Dendritic cell treated with granulocyte-macrophage colony-stimulating factor and Interleukin-4, amounts not matched to agents 40 ng/mL and 50 ng/mL, for 4 days (primary cell): ENCODE measurements around the gene SNTG2.

Experiments used
- H3K27ac Mint-ChIP-seq: one replicate; pipeline ENCODE4 v1.8.0; 2022; ENCODE audit warnings: mild to moderate bottlenecking, mixed read lengths
- H3K27me3 Mint-ChIP-seq: one replicate; pipeline ENCODE4 v1.8.0; 2022; ENCODE audit warnings: mild to moderate bottlenecking, mixed read lengths
- H3K36me3 Mint-ChIP-seq: one replicate; pipeline ENCODE4 v1.8.0; 2022; ENCODE audit warnings: low read depth, mixed read lengths
- H3K4me1 Mint-ChIP-seq: one replicate; pipeline ENCODE4 v1.8.0; 2022; ENCODE audit warnings: low read depth, mixed read lengths
- H3K4me3 Mint-ChIP-seq: one replicate; pipeline ENCODE4 v1.8.0; 2022; ENCODE audit warnings: mild to moderate bottlenecking, moderate library complexity, mixed read lengths
- H3K9me3 Mint-ChIP-seq: one replicate; pipeline ENCODE4 v1.8.0; 2022; ENCODE audit warnings: mixed read lengths
- intact Hi-C: fragments of 100-400 bp; cut with micrococcal nuclease; formaldehyde crosslinking; loops from one replicate; pipeline ENCODE4 v1.15.0; 2022

SNTG2 gene

GRCh38 chr2:1230155-1230893, 279.7 kb downstream of the SNTG2 start:
- H3K36me3 Mint-ChIP-seq: no peaks in the 10 kb centered on the region
- H3K27ac Mint-ChIP-seq: no peak overlapping the region
- no peak overlapping the region for H3K4me3 Mint-ChIP-seq
- H3K9me3 Mint-ChIP-seq: peaks cover 12% of the 10 kb centered on the region
- no peaks in the 10 kb centered on the region for H3K27me3 Mint-ChIP-seq
- intact Hi-C loops: no loop called here
- no peaks in the 10 kb centered on the region for H3K4me1 Mint-ChIP-seq

DNA sequence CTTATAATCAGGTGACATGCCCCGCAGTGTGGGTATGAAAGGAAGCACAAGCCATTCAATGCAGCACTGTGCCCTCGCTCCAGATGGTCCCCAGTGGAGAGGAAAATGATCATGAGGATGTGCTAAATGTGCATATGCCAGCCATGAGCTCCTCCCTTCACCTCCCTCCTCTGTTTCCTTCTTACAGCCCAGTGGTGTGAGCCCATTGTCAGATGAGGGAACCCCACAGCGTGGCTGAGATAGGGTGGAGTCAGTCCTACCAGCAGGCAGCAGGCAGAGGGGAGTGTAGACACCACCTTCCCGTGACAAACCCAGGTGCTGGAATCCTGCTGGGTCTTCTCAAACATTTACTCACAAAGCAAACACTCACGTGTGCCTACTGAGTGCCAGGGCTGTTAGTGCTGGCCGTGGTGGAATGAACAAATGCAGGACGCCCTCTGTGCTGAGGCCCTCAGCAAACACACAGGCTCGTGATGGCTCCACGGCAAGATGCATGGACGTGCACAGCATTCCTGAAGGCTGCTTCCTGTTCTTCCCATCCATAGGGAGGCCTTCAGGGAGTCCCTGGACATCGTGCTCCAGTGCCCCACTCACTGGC, 280.9 kb downstream of the SNTG2 start:
- no peak overlapping the region for H3K27ac Mint-ChIP-seq
- H3K27me3 Mint-ChIP-seq: no peaks in the 10 kb centered on the region
- H3K4me3 Mint-ChIP-seq: no peak overlapping the region
- intact Hi-C loops: no loop called here
- H3K4me1 Mint-ChIP-seq: no peaks in the 10 kb centered on the region
- H3K9me3 Mint-ChIP-seq: peaks cover 12% of the 10 kb centered on the region
- no peaks in the 10 kb centered on the region for H3K36me3 Mint-ChIP-seq

GRCh38 chr2:1233281-1233680, 282.6 kb downstream of the SNTG2 start:
- Mint-ChIP-seq H3K36me3 (no peaks in the 10 kb centered on the region), H3K27me3 (no peaks in the 10 kb centered on the region), H3K4me3 (no peak overlapping the region), H3K27ac (no peak overlapping the region), H3K4me1 (no peaks in the 10 kb centered on the region), H3K9me3 (peaks cover 12% of the 10 kb centered on the region)
- intact Hi-C loops: no loop called here

GRCh38 chr2:1234731-1235308, 284.2 kb downstream of the SNTG2 start:
- H3K27me3 Mint-ChIP-seq: no peaks in the 10 kb centered on the region
- H3K9me3 Mint-ChIP-seq: peaks cover 7% of the 10 kb centered on the region
- H3K27ac Mint-ChIP-seq: no peak overlapping the region
- H3K4me3 Mint-ChIP-seq: no peak overlapping the region
- H3K4me1 Mint-ChIP-seq: no peaks in the 10 kb centered on the region
- no peaks in the 10 kb centered on the region for H3K36me3 Mint-ChIP-seq
- intact Hi-C loops: no loop called here

GRCh38 chr2:1235806-1236205, 285.2 kb downstream of the SNTG2 start:
- H3K4me1 Mint-ChIP-seq: no peaks in the 10 kb centered on the region
- no peaks in the 10 kb centered on the region for H3K36me3 Mint-ChIP-seq
- H3K4me3 Mint-ChIP-seq: no peak overlapping the region
- no peaks in the 10 kb centered on the region for H3K27me3 Mint-ChIP-seq
- H3K27ac Mint-ChIP-seq: no peak overlapping the region
- intact Hi-C loops: no loop called here
- no peaks in the 10 kb centered on the region for H3K9me3 Mint-ChIP-seq

- intact Hi-C loops: no loop called here
- Mint-ChIP-seq H3K4me3 (no peak overlapping the region), H3K9me3 (no peaks in the 10 kb centered on the region), H3K27me3 (no peaks in the 10 kb centered on the region), H3K4me1 (no peaks in the 10 kb centered on the region), H3K36me3 (no peaks in the 10 kb centered on the region), H3K27ac (no peak overlapping the region)
Measured at GRCh38 chr2:1236606-1237005, 286.0 kb downstream of the SNTG2 start.

- H3K36me3 Mint-ChIP-seq: no peaks in the 10 kb centered on the region
- intact Hi-C loops: no loop called here
- no peaks in the 10 kb centered on the region for H3K4me1 Mint-ChIP-seq
- H3K27me3 Mint-ChIP-seq: no peaks in the 10 kb centered on the region
- H3K4me3 Mint-ChIP-seq: no peak overlapping the region
- H3K9me3 Mint-ChIP-seq: no peaks in the 10 kb centered on the region
- H3K27ac Mint-ChIP-seq: no peak overlapping the region
Measured at GRCh38 chr2:1237783-1238182, 287.1 kb downstream of the SNTG2 start.

- intact Hi-C loops: no loop called here
- no peak overlapping the region for H3K4me3 Mint-ChIP-seq
- H3K27ac Mint-ChIP-seq: no peak overlapping the region
- no peaks in the 10 kb centered on the region for H3K4me1 Mint-ChIP-seq
- H3K9me3 Mint-ChIP-seq: no peaks in the 10 kb centered on the region
- H3K27me3 Mint-ChIP-seq: peaks cover 4% of the 10 kb centered on the region
- H3K36me3 Mint-ChIP-seq: no peaks in the 10 kb centered on the region
Measured at GRCh38 chr2:1238598-1239138, 288.0 kb downstream of the SNTG2 start.

GRCh38 chr2:1245193-1245592, 294.5 kb downstream of the SNTG2 start:
- Mint-ChIP-seq H3K9me3 (no peaks in the 10 kb centered on the region), H3K4me3 (no peak overlapping the region), H3K36me3 (no peaks in the 10 kb centered on the region), H3K4me1 (no peaks in the 10 kb centered on the region), H3K27me3 (peaks cover 4% of the 10 kb centered on the region), H3K27ac (no peak overlapping the region)
- intact Hi-C loops: no loop called here

GRCh38 chr2:1246239-1246638, 295.6 kb downstream of the SNTG2 start:
- H3K27me3 Mint-ChIP-seq: peaks cover 7% of the 10 kb centered on the region
- intact Hi-C loops: no loop called here
- H3K4me3 Mint-ChIP-seq: no peak overlapping the region
- H3K27ac Mint-ChIP-seq: no peak overlapping the region
- H3K4me1 Mint-ChIP-seq: no peaks in the 10 kb centered on the region
- H3K9me3 Mint-ChIP-seq: no peaks in the 10 kb centered on the region
- H3K36me3 Mint-ChIP-seq: no peaks in the 10 kb centered on the region

- Mint-ChIP-seq H3K27ac (no peak overlapping the region), H3K36me3 (no peaks in the 10 kb centered on the region), H3K4me1 (no peaks in the 10 kb centered on the region), H3K4me3 (no peak overlapping the region), H3K27me3 (peaks cover 7% of the 10 kb centered on the region), H3K9me3 (no peaks in the 10 kb centered on the region)
- intact Hi-C loops: no loop called here
Measured at GRCh38 chr2:1246991-1247390, 296.3 kb downstream of the SNTG2 start.

DNA sequence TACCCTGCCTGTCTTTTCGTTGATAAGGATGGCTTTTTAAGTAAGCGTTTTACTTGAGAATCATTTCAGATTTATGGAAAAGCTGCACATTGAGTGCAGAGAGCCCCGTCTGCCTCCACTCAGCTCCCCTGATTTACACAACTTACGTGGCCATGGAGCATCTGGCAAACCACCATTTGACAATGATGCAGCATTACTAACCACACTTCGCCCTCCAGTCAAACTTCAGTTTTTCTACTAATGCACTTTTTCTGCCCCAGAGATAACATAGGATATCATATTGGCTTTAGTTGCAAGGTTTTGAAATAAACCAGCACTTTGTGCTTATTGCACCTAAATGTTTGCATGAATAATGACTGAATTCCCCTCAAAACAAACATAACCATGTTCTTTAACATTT, 297.5 kb downstream of the SNTG2 start:
- Mint-ChIP-seq H3K4me1 (no peaks in the 10 kb centered on the region), H3K9me3 (peaks cover under 1% of the 10 kb centered on the region), H3K4me3 (no peak overlapping the region), H3K27me3 (peaks cover 4% of the 10 kb centered on the region), H3K27ac (no peak overlapping the region), H3K36me3 (no peaks in the 10 kb centered on the region)
- intact Hi-C loops: no loop called here

DNA sequence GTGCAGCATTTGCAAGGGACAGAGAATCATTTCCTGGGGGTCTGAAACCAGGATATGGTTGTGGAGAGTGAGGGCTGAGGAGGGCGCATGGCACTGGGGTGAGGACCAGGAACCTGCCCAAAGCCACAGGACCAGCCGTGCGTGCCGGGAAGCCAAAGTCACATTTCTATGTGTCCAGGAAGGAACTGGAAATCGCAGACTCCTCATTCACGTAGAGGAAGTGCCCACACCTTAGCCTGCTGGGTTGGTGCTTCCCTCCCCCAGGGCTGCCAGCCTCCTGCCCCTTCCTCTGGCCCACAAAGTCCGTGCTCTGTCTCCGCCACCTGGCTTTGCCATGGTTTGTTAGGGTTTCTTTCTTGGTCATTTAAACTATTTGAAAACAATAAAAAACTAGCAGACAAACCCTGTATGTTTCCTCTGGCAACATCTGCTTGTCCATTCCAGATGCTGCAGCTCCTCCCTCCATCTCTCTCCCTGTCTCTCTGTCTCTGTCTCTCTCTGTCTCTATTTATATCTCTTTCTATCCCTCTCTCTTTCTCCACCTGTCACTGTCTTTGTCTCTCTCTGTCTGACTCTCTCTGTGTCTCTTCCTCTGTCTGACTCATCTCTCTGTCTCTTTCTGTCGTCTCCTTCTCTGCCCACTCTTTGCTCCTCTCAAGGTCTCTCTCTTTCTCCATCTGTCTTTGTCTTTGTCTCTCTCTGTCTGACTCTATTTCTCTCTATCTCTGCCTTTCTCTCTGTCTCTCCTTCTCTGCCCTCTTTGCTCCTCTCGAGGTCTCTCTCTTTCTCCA, 299.4 kb downstream of the SNTG2 start:
- no peak overlapping the region for H3K27ac Mint-ChIP-seq
- H3K36me3 Mint-ChIP-seq: no peaks in the 10 kb centered on the region
- H3K4me1 Mint-ChIP-seq: no peaks in the 10 kb centered on the region
- H3K27me3 Mint-ChIP-seq: peaks cover 3% of the 10 kb centered on the region
- no peak overlapping the region for H3K4me3 Mint-ChIP-seq
- H3K9me3 Mint-ChIP-seq: peaks cover 9% of the 10 kb centered on the region
- intact Hi-C loops: no loop called here

DNA sequence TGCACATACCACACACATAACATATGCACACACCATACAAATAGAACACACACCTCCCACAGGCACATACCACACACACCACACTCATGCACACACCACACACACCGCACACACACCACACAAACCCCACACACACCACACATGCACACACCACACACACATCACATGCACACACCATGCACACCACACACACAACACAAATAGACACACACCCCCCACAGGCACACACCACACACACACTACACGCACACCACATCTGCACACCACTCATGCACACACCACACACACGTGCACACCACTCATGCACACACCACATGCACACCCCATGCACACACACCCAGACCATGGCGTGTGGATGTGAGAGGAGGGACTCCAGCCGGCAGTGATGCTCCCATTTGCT, 300.9 kb downstream of the SNTG2 start:
- Mint-ChIP-seq H3K27me3 (peaks cover 3% of the 10 kb centered on the region), H3K36me3 (no peaks in the 10 kb centered on the region), H3K4me3 (no peak overlapping the region), H3K4me1 (no peaks in the 10 kb centered on the region), H3K27ac (no peak overlapping the region), H3K9me3 (peaks cover 9% of the 10 kb centered on the region)
- intact Hi-C loops: no loop called here
